CD4-positive, alpha-beta T cell treated with Interleukin-6 for 4 hours (primary cell): ENCODE data around the gene DNAI1.
A peak's percentile ranks its signal among the peaks of the same experiment; 100 is the strongest.

Experiments
- DNase-seq: peaks from one replicate; pipeline ENCODE4 v3.0.0-alpha.2; 2020; ENCODE audit warnings: mixed read lengths

DNAI1 gene

DNA sequence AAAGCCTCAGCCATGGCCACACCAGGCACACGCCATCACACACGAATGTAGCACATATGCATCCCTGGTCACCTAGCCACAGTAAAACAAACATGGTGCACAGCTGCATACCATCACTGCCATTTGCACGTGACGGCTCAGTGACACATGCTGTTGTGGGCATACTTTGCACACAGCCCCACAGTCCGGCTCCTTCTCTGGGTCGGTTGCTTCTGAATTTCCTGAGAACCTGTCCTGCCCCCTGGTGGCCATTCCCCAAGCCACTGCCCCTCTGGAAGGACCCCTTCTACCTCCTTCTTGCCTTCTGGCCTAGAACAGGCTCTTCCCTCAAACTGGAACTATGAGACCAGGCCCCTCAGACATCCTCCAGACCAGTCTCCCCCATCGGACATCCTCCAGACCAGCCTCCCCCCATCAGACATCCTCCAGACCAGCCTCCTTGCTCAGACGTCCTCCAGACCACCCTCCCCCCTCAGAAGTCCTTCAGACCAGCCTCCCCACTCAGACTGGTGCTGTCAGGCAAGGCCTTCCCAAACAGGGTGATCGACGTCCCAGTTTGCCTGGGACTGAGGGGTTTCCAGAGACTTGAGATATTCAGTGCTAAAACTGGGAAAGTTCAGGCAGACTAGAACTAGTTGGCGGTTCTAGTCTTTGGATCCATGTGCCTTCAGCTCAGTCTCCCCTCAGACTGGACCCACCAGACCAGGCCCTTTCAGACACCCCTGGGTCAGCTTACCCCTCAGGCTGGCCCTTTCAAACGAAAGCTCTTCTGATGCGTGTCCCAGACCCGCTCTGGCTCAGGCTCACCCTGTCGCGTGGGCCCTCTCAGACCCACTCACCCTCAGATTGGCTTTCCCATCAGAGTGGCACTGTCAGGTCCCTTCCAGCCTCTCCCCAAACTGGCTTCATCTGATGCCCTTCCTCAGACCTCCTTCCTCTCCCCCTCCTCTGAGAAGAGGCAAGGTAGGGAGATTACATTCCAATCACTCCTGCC, 88.5 kb downstream of the DNAI1 start:
- peak; percentile 54 for DNase-seq

GRCh38 chr9:34547960-34548611, 89.5 kb downstream of the DNAI1 start:
- DNase-seq: peak; percentile 41

- no peak for DNase-seq
Measured at GRCh38 chr9:34549407-34549732, 90.8 kb downstream of the DNAI1 start.

DNA sequence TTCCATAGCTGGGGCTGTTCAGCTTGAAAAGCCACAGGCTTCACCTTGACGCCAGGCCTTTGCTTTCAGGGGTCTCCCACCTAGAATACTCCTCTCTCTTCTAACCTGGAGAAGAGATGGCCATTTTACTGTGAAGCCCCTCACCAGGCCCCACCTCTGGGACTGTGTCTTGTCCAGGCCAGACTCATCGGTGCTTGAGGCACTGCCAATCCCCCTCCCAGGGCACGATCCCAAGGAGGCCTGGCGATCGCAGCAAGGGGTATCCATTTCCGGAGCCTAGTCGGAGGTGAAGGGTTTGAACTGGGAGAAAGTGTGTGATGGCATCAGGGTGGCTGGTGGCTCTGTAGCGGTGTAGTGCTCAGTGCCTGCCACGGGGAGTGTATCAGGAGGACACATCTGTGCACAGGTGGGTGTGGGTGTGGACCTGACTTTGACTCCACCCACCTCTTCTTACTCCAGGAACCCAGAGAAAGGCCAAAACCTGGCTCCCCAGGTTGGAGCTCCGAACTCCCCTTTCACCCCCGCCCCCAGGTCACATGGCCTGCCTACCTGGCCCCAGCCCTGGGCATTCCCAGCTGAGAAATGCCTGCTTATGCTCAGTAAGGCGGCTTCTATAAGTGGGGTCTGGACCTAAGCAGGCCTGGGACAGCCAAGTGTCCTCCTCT, 91.5 kb downstream of the DNAI1 start:
- DNase-seq: no peak

DNA sequence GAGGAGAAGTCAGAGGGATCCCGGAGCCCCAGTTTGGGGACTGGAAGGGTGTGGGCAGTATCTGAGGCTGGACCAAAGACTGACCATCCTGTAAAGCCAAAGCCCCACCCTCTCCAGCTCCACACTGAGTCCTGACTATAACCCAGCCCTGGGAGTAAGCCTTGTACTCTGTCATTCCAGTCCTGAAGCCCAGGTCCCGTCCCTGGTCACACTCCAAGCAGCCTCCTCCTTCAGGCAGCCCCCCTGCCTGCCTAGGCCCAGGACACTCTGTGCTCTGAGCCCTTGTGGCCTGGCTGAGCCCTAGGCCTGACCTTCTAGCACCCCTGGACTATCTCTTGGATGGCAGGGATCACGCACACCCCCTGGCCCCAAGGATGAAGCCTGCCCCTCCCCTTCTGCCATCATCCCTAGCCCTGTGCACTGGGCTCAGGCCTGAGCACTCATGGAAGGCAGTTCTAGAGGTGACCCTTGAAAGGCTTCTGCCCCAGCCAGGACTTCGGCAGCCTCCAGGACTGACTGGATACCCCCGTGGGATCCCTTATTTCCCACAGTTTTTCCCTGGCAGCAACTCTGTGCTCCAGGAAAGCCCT, 92.2 kb downstream of the DNAI1 start:
- no peak for DNase-seq

DNA sequence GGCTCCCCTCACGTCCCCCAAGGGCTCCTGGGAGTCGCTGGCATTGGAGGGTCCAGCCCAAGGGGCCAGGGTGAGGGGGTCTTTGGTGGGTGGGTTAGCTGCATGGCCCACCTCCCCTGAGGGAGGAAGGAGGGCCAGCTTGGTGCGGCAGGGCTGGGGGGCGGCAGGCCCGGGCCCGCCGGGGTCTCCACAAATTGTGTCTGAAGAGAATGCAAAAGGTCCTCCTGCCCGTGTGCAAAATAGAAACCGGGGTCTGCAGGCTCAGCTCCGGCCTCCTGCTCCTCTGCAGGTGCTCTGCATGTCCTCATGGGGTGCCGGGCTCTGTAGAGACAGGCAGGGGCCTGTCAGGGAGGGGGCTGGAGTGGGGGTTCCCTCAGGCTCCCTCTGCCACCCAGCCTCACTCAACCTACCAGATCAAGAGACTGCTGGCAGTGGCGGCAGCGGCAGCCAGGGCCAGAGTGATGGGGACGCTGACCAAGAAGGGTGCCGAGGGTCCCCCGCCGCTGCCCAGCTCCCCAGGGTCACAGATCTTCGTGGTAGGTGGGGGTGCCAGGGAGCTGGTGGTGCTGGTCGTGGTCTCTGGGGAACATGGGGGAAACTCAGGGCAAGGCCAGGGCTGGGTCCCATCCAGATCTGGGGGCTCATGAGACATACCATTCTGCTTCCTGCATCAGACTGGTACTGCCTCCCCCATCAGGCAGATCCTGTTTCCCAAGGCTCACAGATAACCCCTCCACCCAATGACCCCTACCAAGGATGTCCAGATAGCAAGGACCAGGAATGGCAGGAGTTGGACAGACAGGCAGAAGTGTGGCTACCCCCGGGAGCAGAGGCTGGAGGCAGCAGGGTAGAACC, 93.4 kb downstream of the DNAI1 start:
- DNase-seq: no peak

DNA sequence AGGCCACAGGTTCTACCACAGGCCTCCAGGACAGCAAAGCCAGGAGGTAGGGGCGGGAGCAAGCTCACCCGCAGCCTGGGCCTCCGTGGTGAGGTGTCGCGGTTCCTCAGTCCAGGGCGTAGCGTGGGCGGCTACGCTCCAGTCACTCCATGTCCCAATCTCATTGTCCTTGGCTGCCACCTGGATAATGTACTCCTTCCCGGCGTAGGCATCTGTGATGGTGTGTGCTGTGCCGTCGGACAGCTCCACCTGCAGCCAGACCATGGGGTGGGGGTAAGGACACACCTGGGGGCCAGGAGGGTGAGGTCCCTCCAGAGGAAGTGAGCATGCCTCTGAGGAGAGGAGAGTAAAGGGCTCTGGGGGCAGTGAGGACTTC, 94.0 kb downstream of the DNAI1 start:
- no peak for DNase-seq

- DNase-seq: no peak
Measured at GRCh38 chr9:34552986-34553385, 94.4 kb downstream of the DNAI1 start.

DNA sequence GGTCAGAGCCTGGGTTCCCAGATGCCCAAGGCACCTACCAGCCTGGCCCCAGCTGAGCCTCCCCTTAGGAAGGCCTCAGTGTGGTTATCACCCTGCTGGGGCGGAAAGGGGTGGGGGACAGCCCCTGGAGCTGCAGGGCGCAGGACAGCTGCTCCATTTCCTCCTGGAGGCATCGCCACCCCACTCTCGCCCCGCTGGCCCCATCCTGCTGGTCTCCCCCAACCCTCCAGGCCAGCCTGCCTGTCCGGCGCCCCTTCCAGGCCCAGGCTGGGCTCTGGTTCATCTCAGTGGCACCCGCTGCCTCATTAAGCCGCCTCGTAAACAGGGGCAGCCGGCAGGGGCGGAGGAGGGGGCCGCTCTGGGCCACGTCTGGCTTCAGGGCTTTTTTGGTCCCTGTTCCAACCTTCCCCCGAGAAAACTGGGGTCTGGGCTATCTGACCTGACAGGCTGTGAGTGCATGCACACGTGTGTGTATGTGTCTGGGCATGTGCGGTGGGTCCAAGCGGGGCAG, 95.0 kb downstream of the DNAI1 start:
- DNase-seq: no peak

DNA sequence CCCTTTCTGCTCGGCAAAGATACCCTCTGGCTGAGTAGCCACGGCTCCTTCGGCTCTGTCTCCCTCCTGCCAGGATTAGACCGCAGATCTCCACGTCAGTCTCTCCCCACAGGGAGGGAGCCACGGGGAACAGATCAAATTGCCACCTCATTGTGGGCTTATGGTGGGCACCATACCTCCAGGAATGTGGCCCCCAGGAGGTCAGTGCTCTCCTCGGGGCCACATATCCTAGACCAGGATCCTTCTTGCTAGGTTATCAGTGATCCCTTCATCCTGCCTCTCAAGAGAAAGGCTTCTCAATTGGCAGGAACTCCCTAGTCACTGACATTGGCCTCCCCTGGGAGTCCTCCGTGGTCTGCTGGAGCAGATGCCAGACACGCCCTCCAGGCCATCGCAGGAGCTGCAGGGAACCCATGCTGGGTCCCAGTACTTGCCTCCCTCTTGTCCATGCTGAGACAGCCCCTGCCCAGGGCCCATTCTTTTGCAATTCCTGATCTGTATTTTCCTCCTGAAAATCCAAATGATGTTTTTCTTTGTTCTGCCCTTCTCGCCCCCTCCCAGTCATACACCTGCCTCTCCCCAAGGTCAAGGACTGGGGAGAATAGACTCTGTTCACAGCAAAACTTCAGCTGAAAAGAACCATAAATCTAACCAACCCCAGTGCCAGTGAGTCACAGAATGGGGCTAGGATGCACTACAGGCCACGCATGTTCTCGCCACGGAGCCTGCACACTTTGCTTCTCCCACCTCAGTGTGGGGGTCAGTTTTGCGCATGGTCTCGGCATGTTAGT, 95.8 kb downstream of the DNAI1 start:
- DNase-seq: no peak

GRCh38 chr9:34555002-34555348, 96.4 kb downstream of the DNAI1 start:
- no peak for DNase-seq

- DNase-seq: no peak
Measured at GRCh38 chr9:34555500-34555899, 96.9 kb downstream of the DNAI1 start.

- DNase-seq: no peak
Measured at GRCh38 chr9:34555936-34556525, 97.4 kb downstream of the DNAI1 start.

GRCh38 chr9:34556949-34557348, 98.3 kb downstream of the DNAI1 start:
- no peak for DNase-seq

GRCh38 chr9:34557426-34558321, 99.1 kb downstream of the DNAI1 start:
- no peak for DNase-seq

DNA sequence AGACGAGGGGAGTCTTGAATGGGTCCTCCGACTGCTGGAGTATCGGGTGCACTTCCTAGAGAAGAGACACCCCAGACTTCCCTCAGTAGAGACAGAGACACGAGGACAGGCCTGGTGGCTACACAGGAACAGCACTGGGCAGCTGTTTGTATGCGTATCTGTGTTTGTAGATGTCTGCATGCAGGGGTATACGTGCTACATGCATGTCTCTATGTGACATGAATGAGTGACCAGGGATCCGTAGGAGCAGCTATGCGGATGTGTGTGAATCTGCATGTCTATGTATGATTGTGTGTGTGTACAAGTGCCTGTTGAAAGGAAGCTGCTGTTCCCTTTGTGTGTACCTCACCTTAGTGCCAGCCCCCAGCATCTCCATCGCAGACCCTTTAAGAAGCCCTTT, 99.8 kb downstream of the DNAI1 start:
- no peak for DNase-seq

- no peak for DNase-seq
Measured at GRCh38 chr9:34558919-34559623, 100.5 kb downstream of the DNAI1 start.

- no peak for DNase-seq
Measured at GRCh38 chr9:34559624-34560455, 101.2 kb downstream of the DNAI1 start.
